Stimulated activated CD4-positive, alpha-beta T cell treated with anti-CD3 and anti-CD28 coated beads, Interleukin-15, amount 100 ng/mL, for 48 hours (primary cell): ENCODE results near the gene UPF2.

ENCODE experiments used
- DNase-seq, 2 donors: peaks; one replicate each; pipeline ENCODE4 v3.0.0-alpha.2; 2020; ENCODE audit warnings: low read depth in 2 of 2

UPF2 gene

DNA sequence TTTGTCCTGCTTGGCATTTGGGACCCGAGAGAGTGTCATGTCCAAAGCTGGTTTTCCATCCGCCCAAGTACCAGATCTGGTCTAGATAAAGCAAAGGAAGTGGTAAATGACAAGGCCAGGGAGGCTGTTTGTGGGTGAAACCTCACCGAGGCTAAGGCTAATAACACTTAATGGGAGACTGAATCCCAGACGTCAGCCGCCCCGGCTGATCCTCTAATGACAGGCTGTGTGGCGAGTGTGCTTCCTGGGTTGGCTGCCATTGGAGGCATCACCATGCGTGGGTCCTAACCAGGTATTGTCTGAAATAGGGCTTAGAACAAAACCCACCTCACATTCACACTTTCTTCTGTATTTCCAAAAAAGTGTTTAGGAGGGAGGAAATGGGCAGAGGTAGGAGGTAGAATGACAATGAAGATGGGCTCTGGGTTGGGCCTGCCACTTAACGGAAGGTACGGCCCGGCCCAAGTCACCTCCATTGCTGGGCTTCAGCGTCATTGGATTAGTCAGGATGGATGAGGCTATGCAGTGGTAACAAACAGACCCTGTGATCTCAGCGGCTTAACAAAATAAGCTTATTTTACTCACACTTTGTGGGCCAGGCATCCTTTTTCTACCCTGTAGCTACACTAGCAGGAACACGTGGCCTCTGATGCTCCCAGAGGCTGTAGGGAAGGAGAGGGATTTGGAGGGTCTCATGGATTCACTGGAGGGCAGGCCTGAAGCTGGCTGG is 159.8 kb downstream of the UPF2 start:
- DNase-seq, result no peak

GRCh38 chr10:11881477-11882417 is 160.9 kb downstream of the UPF2 start:
- DNase-seq, result no peak

- no peak for DNase-seq
Measured at GRCh38 chr10:11881030-11881476, 161.6 kb downstream of the UPF2 start.

- DNase-seq, result no peak
Measured at GRCh38 chr10:11880151-11881029, 162.2 kb downstream of the UPF2 start.

- no peak for DNase-seq
Measured at GRCh38 chr10:11879387-11880094, 163.1 kb downstream of the UPF2 start.

GRCh38 chr10:11878776-11879175 is 163.8 kb downstream of the UPF2 start:
- DNase-seq, result no peak

- DNase-seq, result no peak
Measured at GRCh38 chr10:11877591-11877905, 165.1 kb downstream of the UPF2 start.

DNA sequence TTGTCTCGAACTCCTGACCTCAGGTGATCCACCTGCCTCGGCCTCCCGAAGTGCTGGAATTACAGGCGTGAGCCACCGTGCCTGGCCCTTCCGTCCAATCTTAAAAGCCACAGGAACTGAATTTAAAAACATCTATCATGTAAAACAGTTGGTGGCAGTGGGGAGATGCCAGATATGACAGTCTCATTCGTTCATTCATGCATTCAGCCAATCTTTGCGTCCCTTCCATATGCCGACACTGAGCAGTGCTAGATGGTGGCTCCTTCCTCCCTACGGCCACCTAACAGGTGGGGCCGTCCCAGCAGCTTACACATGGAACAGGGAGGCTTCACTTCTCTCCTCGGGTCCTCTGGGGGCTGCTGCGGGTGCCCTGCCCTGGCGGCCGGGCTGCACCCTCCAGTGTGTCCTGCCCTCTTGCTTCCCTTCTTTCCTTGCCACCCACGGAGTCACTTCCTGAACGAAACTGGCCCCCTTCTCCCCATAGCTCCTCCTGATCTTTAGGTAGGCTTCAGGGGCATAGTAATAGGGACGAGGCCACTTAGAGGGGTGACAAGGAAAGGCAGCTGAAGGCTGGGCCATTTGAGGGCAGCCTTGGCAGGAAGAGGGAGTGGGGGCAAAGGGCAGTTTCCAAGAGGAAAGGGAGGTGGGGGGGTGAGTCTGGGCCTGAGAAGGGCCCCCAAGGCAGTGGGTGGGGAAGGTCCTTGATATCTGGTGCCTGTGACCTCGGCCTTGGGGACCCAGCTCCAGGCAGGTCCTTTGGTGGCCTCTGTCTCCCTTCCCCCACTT is 165.6 kb downstream of the UPF2 start:
- DNase-seq, result no peak

DNA sequence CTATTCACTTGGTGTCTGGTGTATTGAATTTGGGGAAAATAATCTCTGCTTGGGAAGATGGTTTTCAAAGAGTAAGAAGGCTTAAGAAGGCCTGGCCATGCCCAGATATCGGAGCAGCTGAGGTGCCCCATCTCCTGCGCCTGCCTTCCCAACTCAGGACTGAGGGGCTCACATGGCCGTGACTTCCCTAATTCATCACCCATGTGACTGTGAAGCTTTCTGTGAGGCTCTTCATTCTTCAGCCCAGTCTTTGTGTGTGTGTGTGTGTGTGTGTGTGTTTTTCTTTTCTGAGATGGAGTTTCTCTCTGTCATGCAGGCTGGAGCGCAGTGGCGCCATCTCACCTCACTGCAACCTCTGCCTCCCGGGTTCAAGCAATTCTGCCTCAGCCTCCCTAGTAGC is 166.3 kb downstream of the UPF2 start:
- DNase-seq, result no peak

GRCh38 chr10:11875494-11876281 is 166.9 kb downstream of the UPF2 start:
- DNase-seq, result no peak

GRCh38 chr10:11874568-11875493 is 167.8 kb downstream of the UPF2 start:
- peak; percentile 12 to 30 for DNase-seq

GRCh38 chr10:11871466-11871865 is 171.1 kb downstream of the UPF2 start:
- DNase-seq, result no peak

DNA sequence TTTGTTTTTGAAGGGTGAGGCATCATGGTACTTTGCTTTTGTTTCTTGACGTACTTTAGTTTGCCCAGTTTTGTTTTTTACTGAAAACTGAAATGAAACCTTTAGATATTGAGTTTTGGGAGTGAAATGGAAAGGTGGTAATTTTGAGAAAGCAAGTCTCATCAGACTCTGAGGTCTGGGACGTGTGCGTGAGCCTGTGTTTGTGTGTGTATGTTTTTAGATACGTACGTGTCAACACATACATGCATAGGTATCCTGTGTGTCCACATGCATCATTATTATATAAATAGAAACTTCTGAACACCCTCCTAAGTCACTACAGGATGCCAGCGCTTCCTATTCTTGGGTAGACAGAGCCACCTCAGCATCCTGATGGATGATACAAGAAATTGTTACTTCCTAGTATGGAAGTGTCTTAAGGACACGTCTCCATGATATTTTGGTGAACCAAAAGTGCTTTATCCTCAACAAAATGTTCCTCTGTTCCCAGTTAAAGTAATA is 171.7 kb downstream of the UPF2 start:
- DNase-seq, result no peak

GRCh38 chr10:11870461-11870780 is 172.2 kb downstream of the UPF2 start:
- DNase-seq, result no peak
